ENCODE measurements around the gene C1QTNF3.

The C1QTNF3 gene

GRCh38 chr5:33969572-33970452, 73.2 kb downstream of the C1QTNF3 start:
- H3K27ac ChIP-seq (ENCODE audit: low read length) = no peak overlapping the region
- no peaks in the 10 kb centered on the region for H3K27me3 ChIP-seq (ENCODE audit: low read depth, low read length)
- no peaks in the 10 kb centered on the region for H3K9me3 ChIP-seq (ENCODE audit: control insufficient read depth in 1 of 2, low read length in 2 of 2)
- no peaks in the 10 kb centered on the region for H3K36me3 ChIP-seq (ENCODE audit: control insufficient read depth in 1 of 2, insufficient read depth in 2 of 2, low read length in 2 of 2)
- H3K4me3 ChIP-seq (ENCODE audit: low read depth in 1 of 2, low read length in 2 of 2) = no peak overlapping the region
- peaks cover 0 to under 1% of the 10 kb centered on the region in 2 donors for H3K4me1 ChIP-seq (ENCODE audit: control insufficient read depth in 1 of 2, insufficient read depth in 2 of 2, low read length in 2 of 2)

GRCh38 chr5:33968211-33969005, 74.6 kb downstream of the C1QTNF3 start:
- Histone ChIP-seq H3K4me3 (ENCODE audit: low read depth in 1 of 2, low read length in 2 of 2) (no peak overlapping the region), H3K4me1 (ENCODE audit: control insufficient read depth in 1 of 2, insufficient read depth in 2 of 2, low read length in 2 of 2) (no peaks in the 10 kb centered on the region), H3K36me3 (ENCODE audit: control insufficient read depth in 1 of 2, insufficient read depth in 2 of 2, low read length in 2 of 2) (no peaks in the 10 kb centered on the region), H3K27ac (ENCODE audit: low read length) (no peak overlapping the region), H3K27me3 (ENCODE audit: low read depth, low read length) (no peaks in the 10 kb centered on the region), H3K9me3 (ENCODE audit: control insufficient read depth in 1 of 2, low read length in 2 of 2) (no peaks in the 10 kb centered on the region)

Measured in muscle layer of duodenum (tissue), 2 donors.